Measurements from ENCODE around the gene RSRP1.
"Not testable (repeated sequence)": the region's sequence is repeated elsewhere in the genome, so short reads cannot be mapped to it uniquely, and the experiment has no call there.

Gene RSRP1

GRCh38 chr1:25247024-25247828 lies at the start of gene RSRP1:
Gene RSRP1 (minus strand): TSS chr1:25247454. CDS start chr1:25246963, 491 bp downstream.
- DNase-seq = peak; percentile 92

DNA sequence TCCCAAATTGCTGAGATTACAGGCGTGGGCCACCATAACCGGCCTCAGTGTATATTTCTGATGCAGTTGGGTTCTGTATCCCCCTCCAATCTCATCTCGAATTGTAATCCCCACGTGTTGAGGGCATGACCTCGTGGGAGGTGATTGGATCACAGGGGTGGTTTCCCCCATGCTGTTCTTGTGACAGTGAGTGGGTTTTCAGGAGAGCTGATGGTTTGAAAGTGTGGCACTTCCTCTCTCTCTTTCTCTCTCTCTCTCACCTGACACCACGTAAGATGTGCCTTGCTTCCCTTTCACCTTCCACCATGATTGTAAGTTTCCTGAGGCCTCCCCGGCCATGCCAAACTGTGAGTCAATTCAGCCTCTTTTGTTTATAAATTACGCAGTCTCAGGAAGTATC lies 49.2 kb upstream of the RSRP1 start:
- DNase-seq = not testable (repeated sequence)

DNA sequence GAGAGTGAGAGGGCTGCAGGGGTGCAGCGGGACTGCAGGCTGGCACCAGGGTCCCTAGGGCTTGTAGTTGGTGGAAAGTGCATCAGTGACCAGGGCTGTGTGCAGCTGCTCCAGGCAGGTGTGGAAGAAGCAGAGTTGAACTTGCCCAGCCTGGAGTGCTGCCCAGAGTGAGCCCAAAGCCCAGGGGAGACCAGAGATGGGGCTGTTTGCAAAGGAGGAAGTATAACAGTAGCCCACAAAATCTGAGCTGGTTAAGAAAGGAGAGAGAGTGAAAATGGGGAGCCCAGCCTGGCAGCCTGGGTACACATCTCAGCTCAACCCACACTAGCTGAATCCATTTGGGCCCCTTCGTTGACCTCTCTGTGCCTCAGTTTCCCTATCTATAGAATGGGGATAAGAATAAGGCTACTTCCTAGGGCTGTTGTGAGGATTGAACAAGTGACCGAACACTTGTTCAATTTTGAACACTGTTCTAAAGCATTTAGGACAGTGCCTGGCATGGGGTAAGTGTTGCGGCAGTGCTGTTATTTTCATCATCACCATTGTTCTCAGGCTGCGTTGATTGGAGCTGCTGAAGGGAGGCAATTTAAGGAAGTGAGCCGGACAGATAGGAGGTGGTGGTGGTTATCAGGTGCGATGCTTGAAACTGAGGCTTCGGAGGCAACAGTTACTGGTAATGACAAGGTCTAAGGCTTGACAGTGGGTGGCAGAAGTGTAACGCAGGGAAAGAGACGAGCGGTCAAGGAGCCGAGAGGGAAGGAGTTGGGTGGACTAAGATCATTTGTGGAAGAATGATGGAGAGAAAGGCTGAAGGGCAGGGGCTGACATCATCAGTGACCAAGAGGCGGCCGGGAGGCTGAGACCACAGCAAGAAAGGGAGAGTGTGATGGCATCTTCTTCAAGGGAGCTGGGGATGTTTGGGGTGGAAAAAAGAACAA lies 47.9 kb upstream of the RSRP1 start:
- not testable (repeated sequence) for DNase-seq

DNA sequence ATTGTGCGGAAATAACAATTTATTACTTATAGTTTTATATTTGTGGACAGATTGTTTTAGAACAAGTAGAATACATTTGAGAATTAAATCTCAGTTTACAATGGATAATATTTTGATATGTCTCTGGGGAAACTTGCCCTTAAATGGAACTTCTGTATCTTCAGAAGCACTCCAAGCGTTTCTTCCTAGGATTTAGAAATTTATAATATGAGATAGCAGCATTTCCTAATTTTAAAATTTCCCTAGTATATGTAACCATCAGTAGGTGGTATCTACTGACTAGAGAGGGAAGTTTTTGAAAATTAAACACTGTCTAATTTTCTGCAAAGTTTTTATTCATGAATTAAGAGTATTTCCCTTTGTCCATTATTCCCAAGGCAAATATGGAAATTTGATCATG lies 46.2 kb upstream of the RSRP1 start:
- DNase-seq = not testable (repeated sequence)

GRCh38 chr1:25290043-25290442 lies 42.8 kb upstream of the RSRP1 start:
- DNase-seq = not testable (repeated sequence)

GRCh38 chr1:25288573-25289101 lies 41.4 kb upstream of the RSRP1 start:
- not testable (repeated sequence) for DNase-seq

- not testable (repeated sequence) for DNase-seq
Observed at GRCh38 chr1:25287164-25287563, 39.9 kb upstream of the RSRP1 start.

GRCh38 chr1:25285862-25286261 lies 38.6 kb upstream of the RSRP1 start:
- DNase-seq = not testable (repeated sequence)

DNA sequence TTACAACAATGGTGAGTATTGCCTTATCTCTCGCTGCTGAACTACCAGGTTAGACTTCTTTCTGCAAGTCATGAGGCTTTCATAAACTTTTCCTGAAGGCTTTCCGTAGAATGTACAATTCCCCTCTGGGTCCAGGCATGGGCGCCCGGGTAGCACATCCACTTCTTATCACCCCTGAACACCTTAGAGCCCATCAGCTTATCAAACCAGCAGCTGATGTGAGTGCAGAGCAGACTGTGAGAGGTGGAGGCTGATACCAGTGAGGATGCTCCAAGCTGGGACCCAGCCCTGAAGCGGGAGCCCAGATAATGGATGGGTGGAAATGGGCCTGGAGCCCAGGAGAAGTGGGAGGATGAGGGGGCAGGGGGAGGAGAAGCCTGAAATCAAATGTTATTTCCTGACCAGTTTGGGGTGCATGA lies 32.4 kb upstream of the RSRP1 start:
- not testable (repeated sequence) for DNase-seq

GRCh38 chr1:25278790-25279189 lies 31.5 kb upstream of the RSRP1 start:
- not testable (repeated sequence) for DNase-seq

DNA sequence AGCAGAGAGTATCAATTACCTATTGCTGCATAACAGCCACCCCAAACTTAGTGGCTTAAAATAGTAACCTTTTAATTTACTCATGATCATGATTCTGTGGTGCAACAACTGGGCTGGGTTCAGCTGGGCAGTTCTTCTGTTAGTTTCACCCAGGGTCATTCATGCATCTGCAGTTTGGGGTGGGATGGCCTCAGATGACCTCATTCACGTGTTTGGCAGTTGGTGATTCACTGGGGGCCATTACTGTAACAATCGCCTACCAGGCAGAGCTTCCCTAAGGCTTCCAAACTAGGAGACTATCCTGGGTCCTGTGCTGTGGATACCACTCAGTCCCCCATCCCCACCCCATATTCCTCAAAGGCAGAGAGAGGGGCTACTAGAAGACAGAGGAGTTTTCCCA lies 31.1 kb upstream of the RSRP1 start:
- DNase-seq = not testable (repeated sequence)

DNA sequence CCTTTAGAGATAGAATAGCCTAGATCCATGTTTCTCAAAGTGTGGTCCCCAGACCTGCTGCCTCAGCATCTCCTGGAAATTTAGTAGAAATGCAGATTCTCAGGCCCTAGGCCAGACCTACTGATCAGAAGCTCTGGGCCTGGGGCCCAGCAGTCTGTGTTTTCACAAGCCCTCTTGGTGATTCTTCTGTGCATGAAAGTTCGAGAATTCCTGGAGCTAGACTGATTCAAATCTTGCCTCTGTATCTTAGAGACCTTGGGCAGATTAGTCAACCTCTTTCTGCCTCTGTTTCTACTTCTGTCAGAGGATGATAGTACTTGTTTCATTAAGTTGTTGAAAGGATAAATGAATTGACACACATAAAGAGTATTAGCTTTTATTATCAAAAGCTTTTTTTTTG lies 30.0 kb upstream of the RSRP1 start:
- not testable (repeated sequence) for DNase-seq

- DNase-seq = not testable (repeated sequence)
Observed at GRCh38 chr1:25275648-25276047, 28.4 kb upstream of the RSRP1 start.

GRCh38 chr1:25272238-25272637 lies 25.0 kb upstream of the RSRP1 start, which contains the start of gene RHD:
Gene RHD (plus strand): TSS chr1:25272509. CDS start chr1:25272548, 39 bp downstream.
- DNase-seq = not testable (repeated sequence)

DNA sequence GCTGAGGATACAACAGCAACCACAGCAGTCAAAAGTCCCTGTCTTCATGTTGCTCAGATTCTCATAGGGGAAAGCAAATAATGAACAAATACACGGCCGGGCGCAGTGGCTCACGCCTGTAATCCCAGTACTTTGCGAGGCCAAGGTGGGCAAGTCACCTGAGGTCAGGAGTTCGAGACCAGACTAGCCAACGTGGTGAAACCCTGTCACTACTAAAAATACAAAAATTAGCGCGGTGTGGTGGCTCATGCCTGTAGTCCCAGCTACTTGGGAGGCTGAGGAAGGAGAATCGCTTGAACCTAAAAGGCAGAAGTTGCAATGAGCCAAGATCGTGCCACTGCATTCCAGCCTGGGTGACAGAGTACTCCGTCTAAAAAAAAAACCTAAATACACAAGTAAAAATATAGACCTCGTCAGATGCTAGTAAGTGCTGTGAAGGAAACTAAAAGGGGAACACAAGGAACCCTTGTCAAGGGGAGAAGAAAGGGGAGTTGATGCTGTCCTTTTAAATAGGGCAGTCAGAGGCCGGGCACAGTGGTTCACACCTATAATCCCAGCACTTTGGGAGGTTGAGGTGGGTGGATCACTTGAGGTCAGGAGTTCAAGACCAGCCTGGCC lies 21.0 kb upstream of the RSRP1 start:
- not testable (repeated sequence) for DNase-seq

DNA sequence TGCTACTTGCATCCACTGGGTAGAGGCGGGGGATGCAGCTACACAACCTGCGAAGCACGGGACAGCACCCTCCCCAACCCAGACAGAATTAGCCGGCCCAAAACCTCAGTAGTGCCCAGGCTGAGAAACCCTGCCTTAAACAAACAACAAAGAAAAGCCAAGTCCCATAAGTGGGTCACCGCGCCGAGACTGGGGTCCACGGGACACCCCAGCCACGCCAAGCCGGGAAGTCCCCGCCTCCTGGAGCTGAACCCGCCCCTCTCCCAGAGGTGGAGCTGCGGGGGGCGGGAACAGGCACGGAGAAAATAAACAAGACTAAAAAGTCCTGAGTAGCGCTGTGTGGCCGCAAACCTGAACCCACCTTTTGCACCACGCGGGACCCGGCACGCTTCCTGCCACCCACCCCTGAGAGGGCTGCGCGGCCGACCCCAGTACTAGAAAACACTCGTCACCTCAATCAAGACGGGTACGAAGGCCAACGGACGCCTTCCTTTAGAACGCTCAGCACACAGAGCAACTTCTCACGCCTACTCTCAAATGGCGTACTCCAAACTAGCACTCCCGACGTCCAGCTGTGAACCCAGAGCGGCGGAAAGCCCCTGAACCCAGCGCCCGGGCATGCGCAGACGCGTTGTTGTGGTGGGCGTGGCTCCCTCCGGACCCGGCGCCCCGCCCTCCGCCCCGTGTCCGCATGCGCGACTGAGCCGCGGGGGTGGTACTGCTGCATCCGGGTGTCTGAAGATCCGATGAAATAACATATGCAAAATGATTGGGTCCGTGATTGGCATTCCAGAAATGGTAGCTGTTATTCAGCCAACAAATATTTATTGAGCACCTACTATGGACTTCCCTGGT lies 20.3 kb upstream of the RSRP1 start:
- peak; percentile 24 for DNase-seq

- not testable (repeated sequence) for DNase-seq
Observed at GRCh38 chr1:25266554-25267287, 19.5 kb upstream of the RSRP1 start.

GRCh38 chr1:25260336-25260735 lies 13.1 kb upstream of the RSRP1 start:
- DNase-seq = not testable (repeated sequence)

DNA sequence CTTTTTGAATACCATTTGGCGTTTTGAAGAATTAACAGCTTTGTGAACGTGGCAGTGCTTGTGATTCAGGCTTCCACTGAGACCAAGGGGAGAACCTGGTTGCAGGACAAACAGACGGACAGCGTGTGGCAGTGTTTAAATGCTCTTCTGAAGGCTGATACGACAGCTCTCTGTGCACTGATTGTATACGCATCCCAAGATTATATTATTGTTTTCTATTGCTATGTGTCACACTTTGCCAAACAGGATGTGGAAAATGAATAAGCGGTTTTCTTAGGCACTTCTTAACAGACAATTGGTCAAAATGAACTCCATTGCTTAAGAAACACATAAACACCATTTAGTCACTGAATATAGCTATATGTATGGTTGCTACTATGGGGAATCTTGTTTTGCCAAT lies 12.6 kb upstream of the RSRP1 start:
- not testable (repeated sequence) for DNase-seq

GRCh38 chr1:25257196-25257595 lies 9.9 kb upstream of the RSRP1 start:
- DNase-seq = no peak

DNA sequence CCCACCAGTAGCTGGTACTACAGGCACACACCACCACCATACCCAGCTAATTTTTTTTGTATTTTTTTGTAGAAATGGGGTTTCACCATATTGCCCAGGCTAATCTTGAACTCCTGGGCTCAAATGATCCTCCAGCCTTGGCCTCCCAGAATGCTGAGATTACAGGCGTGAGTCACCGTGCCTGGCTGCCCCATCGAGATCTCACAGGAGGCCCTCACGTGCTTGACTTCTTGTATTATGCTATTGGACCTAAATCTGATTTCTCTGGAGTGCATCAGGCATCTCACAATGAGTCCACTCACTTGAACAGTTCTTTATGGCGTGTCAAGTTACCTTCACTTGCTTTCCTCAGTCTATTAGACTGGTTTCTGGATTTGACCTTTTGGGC lies 9.3 kb upstream of the RSRP1 start:
- DNase-seq = no peak

Measured in NCI-H1048 (cell line).